Activated T-cell treated with anti-CD3 and anti-CD28 coated beads, Interleukin-2, amount 50 U/mL, for 24 hours (primary cell): ENCODE results near the gene TAF5.
"Not testable (repeated sequence)": the region's sequence is repeated elsewhere in the genome, so short reads cannot be mapped to it uniquely, and the experiment has no call there.

ENCODE experiments used
- DNase-seq: peaks from one replicate; pipeline ENCODE4 v3.0.0-alpha.2; 2020
- H3K27ac Mint-ChIP-seq: 2 replicates; pipeline ENCODE4 v1.8.0; 2020; ENCODE audit warnings: mild to moderate bottlenecking, mixed read lengths
- H3K27me3 Mint-ChIP-seq: 2 replicates; pipeline ENCODE4 v1.8.0; 2020; ENCODE audit warnings: mixed read lengths
- H3K36me3 Mint-ChIP-seq: 2 replicates; pipeline ENCODE4 v1.8.0; 2020; ENCODE audit warnings: low read depth, mixed read lengths
- H3K4me1 Mint-ChIP-seq: 2 replicates; pipeline ENCODE4 v1.8.0; 2020; ENCODE audit warnings: low read depth, mixed read lengths
- H3K4me3 Mint-ChIP-seq: 2 replicates; pipeline ENCODE4 v1.8.0; 2020; ENCODE audit warnings: mild to moderate bottlenecking, moderate library complexity, mixed read lengths
- H3K9me3 Mint-ChIP-seq: 2 replicates; pipeline ENCODE4 v1.8.0; 2020; ENCODE audit warnings: mixed read lengths

Gene TAF5

GRCh38 chr10:103374263-103374662, 6.5 kb downstream of the TAF5 start:
- no peak overlapping the region for H3K27ac Mint-ChIP-seq
- H3K4me1 Mint-ChIP-seq = peaks cover 21% of the 10 kb centered on the region
- no peak overlapping the region for H3K4me3 Mint-ChIP-seq
- peaks cover 60% of the 10 kb centered on the region for H3K36me3 Mint-ChIP-seq
- H3K9me3 Mint-ChIP-seq = no peaks in the 10 kb centered on the region
- no peaks in the 10 kb centered on the region for H3K27me3 Mint-ChIP-seq
- no peak for DNase-seq

GRCh38 chr10:103382769-103383168, 15.0 kb downstream of the TAF5 start:
- no peaks in the 10 kb centered on the region for H3K9me3 Mint-ChIP-seq
- H3K27ac Mint-ChIP-seq = no peak overlapping the region
- H3K4me1 Mint-ChIP-seq = no peaks in the 10 kb centered on the region
- no peaks in the 10 kb centered on the region for H3K27me3 Mint-ChIP-seq
- no peak for DNase-seq
- peaks cover 80% of the 10 kb centered on the region for H3K36me3 Mint-ChIP-seq
- H3K4me3 Mint-ChIP-seq = no peak overlapping the region

- peak overlapping the region; percentile 76 for H3K27ac Mint-ChIP-seq
- no peaks in the 10 kb centered on the region for H3K27me3 Mint-ChIP-seq
- peak overlapping the region; percentile 68 for H3K4me3 Mint-ChIP-seq
- peaks cover 97% of the 10 kb centered on the region for H3K36me3 Mint-ChIP-seq
- no peak for DNase-seq
- H3K9me3 Mint-ChIP-seq = no peaks in the 10 kb centered on the region
- peaks cover 52% of the 10 kb centered on the region for H3K4me1 Mint-ChIP-seq
Observed at GRCh38 chr10:103394180-103394579, 26.4 kb downstream of the TAF5 start.

GRCh38 chr10:103395754-103396066, 27.9 kb downstream of the TAF5 start:
- Mint-ChIP-seq H3K4me1 (peaks cover 63% of the 10 kb centered on the region), H3K27ac (peak overlapping the region; percentile 96), H3K27me3 (no peaks in the 10 kb centered on the region), H3K36me3 (peaks cover 97% of the 10 kb centered on the region), H3K9me3 (no peaks in the 10 kb centered on the region), H3K4me3 (peak overlapping the region; percentile 99)
- DNase-seq = no peak

- H3K9me3 Mint-ChIP-seq = no peaks in the 10 kb centered on the region
- H3K4me1 Mint-ChIP-seq = peaks cover 63% of the 10 kb centered on the region
- peak within 1 kb of the TSS; percentile 96 for H3K27ac Mint-ChIP-seq
- H3K27me3 Mint-ChIP-seq = no peaks in the 10 kb centered on the region
- peak; percentile 94 for DNase-seq
- peaks cover 96% of the 10 kb centered on the region for H3K36me3 Mint-ChIP-seq
- H3K4me3 Mint-ChIP-seq = peak within 1 kb of the TSS; percentile 99
Observed at GRCh38 chr10:103396067-103396788, 28.5 kb downstream of the TAF5 start, which contains the start of the genes ATP5MK and PDCD11. ATP5MK (minus strand) TSS chr10:103396475; CDS start chr10:103392457, 4,018 bp downstream. PDCD11 (plus strand) TSS chr10:103396626; CDS start chr10:103398427, 1,801 bp downstream.

- Mint-ChIP-seq H3K27me3 (no peaks in the 10 kb centered on the region), H3K9me3 (no peaks in the 10 kb centered on the region), H3K27ac (peak overlapping the region; percentile 96), H3K4me1 (peaks cover 63% of the 10 kb centered on the region), H3K36me3 (peaks cover 96% of the 10 kb centered on the region), H3K4me3 (peak overlapping the region; percentile 99)
- DNase-seq = no peak
Observed at GRCh38 chr10:103396789-103397087, 29.0 kb downstream of the TAF5 start.

GRCh38 chr10:103397191-103397825, 29.5 kb downstream of the TAF5 start:
- Mint-ChIP-seq H3K4me3 (peak overlapping the region; percentile 99), H3K4me1 (peaks cover 63% of the 10 kb centered on the region), H3K36me3 (peaks cover 95% of the 10 kb centered on the region), H3K27ac (peak overlapping the region; percentile 96), H3K27me3 (no peaks in the 10 kb centered on the region), H3K9me3 (no peaks in the 10 kb centered on the region)
- DNase-seq = no peak

- Mint-ChIP-seq H3K4me1 (no peaks in the 10 kb centered on the region), H3K4me3 (no peak overlapping the region), H3K27ac (no peak overlapping the region), H3K9me3 (no peaks in the 10 kb centered on the region), H3K27me3 (no peaks in the 10 kb centered on the region), H3K36me3 (peaks cover 95% of the 10 kb centered on the region)
- no peak for DNase-seq
Observed at GRCh38 chr10:103413564-103413963, 45.8 kb downstream of the TAF5 start.

- no peak overlapping the region for H3K4me3 Mint-ChIP-seq
- H3K4me1 Mint-ChIP-seq = no peaks in the 10 kb centered on the region
- no peaks in the 10 kb centered on the region for H3K27me3 Mint-ChIP-seq
- DNase-seq = no peak
- no peaks in the 10 kb centered on the region for H3K9me3 Mint-ChIP-seq
- H3K36me3 Mint-ChIP-seq = peaks cover 95% of the 10 kb centered on the region
- no peak overlapping the region for H3K27ac Mint-ChIP-seq
Observed at GRCh38 chr10:103415581-103415980, 47.8 kb downstream of the TAF5 start.

GRCh38 chr10:103416436-103417147, 48.8 kb downstream of the TAF5 start:
- H3K36me3 Mint-ChIP-seq = peaks cover 98% of the 10 kb centered on the region
- H3K9me3 Mint-ChIP-seq = no peaks in the 10 kb centered on the region
- no peak overlapping the region for H3K4me3 Mint-ChIP-seq
- no peaks in the 10 kb centered on the region for H3K4me1 Mint-ChIP-seq
- no peak for DNase-seq
- no peak overlapping the region for H3K27ac Mint-ChIP-seq
- H3K27me3 Mint-ChIP-seq = no peaks in the 10 kb centered on the region

GRCh38 chr10:103417148-103417469, 49.3 kb downstream of the TAF5 start:
- peaks cover 96% of the 10 kb centered on the region for H3K36me3 Mint-ChIP-seq
- H3K9me3 Mint-ChIP-seq, H3K4me1 Mint-ChIP-seq, H3K27me3 Mint-ChIP-seq, DNase-seq, H3K4me3 Mint-ChIP-seq, H3K27ac Mint-ChIP-seq: not testable (repeated sequence)

- Mint-ChIP-seq H3K27ac (no peak overlapping the region), H3K36me3 (peaks cover 96% of the 10 kb centered on the region), H3K4me3 (no peak overlapping the region), H3K9me3 (no peaks in the 10 kb centered on the region), H3K4me1 (no peaks in the 10 kb centered on the region), H3K27me3 (no peaks in the 10 kb centered on the region)
- no peak for DNase-seq
Observed at GRCh38 chr10:103417601-103418000, 49.8 kb downstream of the TAF5 start.

GRCh38 chr10:103419101-103419500, 51.3 kb downstream of the TAF5 start:
- no peaks in the 10 kb centered on the region for H3K4me1 Mint-ChIP-seq
- H3K9me3 Mint-ChIP-seq = no peaks in the 10 kb centered on the region
- no peak overlapping the region for H3K27ac Mint-ChIP-seq
- H3K4me3 Mint-ChIP-seq = no peak overlapping the region
- peaks cover 96% of the 10 kb centered on the region for H3K36me3 Mint-ChIP-seq
- H3K27me3 Mint-ChIP-seq = no peaks in the 10 kb centered on the region
- no peak for DNase-seq

- peaks cover 22% of the 10 kb centered on the region for H3K4me1 Mint-ChIP-seq
- H3K27ac Mint-ChIP-seq = no peak overlapping the region
- no peaks in the 10 kb centered on the region for H3K9me3 Mint-ChIP-seq
- DNase-seq = no peak
- no peak overlapping the region for H3K4me3 Mint-ChIP-seq
- no peaks in the 10 kb centered on the region for H3K27me3 Mint-ChIP-seq
- peaks cover 95% of the 10 kb centered on the region for H3K36me3 Mint-ChIP-seq
Observed at GRCh38 chr10:103423748-103424147, 56.0 kb downstream of the TAF5 start.

GRCh38 chr10:103427866-103428265, 60.1 kb downstream of the TAF5 start:
- Mint-ChIP-seq H3K4me1 (peaks cover 41% of the 10 kb centered on the region), H3K9me3 (no peaks in the 10 kb centered on the region), H3K4me3 (no peak overlapping the region), H3K27me3 (no peaks in the 10 kb centered on the region), H3K27ac (peak overlapping the region; percentile 32), H3K36me3 (peaks cover 98% of the 10 kb centered on the region)
- DNase-seq = no peak
